Aorta (tissue), 4 donors: ENCODE results near the gene CAPN11. TPM values are rescaled to one million over a fixed set of nuclear protein-coding genes. Genes with fewer than 3 reads are reported as not detected.

Source experiments
- polyA plus RNA-seq, 2 donors: library from polyadenylated mRNA; stranded (reverse); fragments of 200-250 nt; gene quantifications; one replicate each; pipeline ENCODE4 v1.2.3, GENCODE V29; 2013
- total RNA-seq, 2 donors: library from RNA; stranded (reverse); fragmentation: NEBNext Ultra II Directional; extraction: Animal tissue kit (Norgen Biotek cat#: 25700); gene quantifications; one replicate each; pipeline ENCODE4 v1.2.1, GENCODE V29; 2021
- donor health status: healthy with polysubstance abuse.
- donor health status: Bipolar disorder and iron deficiency.
- donor health status: DM: no; HTN: no; CAD: no.
- donor health status: DM: yes; HTN: yes; CAD: no.

CAPN11 gene
- total and polyA plus RNA-seq, 4 donors = 0.46 to 2.2 (median 0.81) TPM; not detected in 1

Other genes with a start within 250 kb of the CAPN11 start
- 10 to 100 TPM; 24.6 to 24.9 TPM for gene MRPL14, start 31.4 kb upstream of the CAPN11 start, total RNA-seq
- 10 to 100 TPM; 39.0 to 40.3 TPM for gene MRPL14, start 31.4 kb upstream of the CAPN11 start, polyA plus RNA-seq
- 10 to 100 TPM; 16.0 to 23.5 TPM for gene TMEM63B, start 31.3 kb upstream of the CAPN11 start, total RNA-seq
- gene TMEM63B, start 31.3 kb upstream of the CAPN11 start, polyA plus RNA-seq = 10 to 100 TPM in 1 of 2 donors, 1 to 10 TPM in 1; 6.1 to 15.0 TPM
- 1 to 10 TPM in 1 of 2 donors, not detected in 1; 1.6 TPM for gene MYMX, start 58.1 kb downstream of the CAPN11 start, total RNA-seq
- gene MYMX, start 58.1 kb downstream of the CAPN11 start, polyA plus RNA-seq = 1 to 10 TPM in 1 of 2 donors, not detected in 1; 1.3 TPM
- 100 to 1,000 TPM; 121 to 142 TPM for gene SLC29A1, start 64.8 kb downstream of the CAPN11 start, total RNA-seq
- 100 to 1,000 TPM in 1 of 2 donors, 10 to 100 TPM in 1; 38.3 to 120 TPM for gene SLC29A1, start 64.8 kb downstream of the CAPN11 start, polyA plus RNA-seq
- 100 to 1,000 TPM; 490 to 636 TPM for gene HSP90AB1, start 88.3 kb downstream of the CAPN11 start, total RNA-seq
- 100 to 1,000 TPM; 385 to 391 TPM for gene HSP90AB1, start 88.3 kb downstream of the CAPN11 start, polyA plus RNA-seq
- 10 to 100 TPM; 23.4 to 26.0 TPM for gene SLC35B2, start 98.7 kb downstream of the CAPN11 start, total RNA-seq
- gene SLC35B2, start 98.7 kb downstream of the CAPN11 start, polyA plus RNA-seq = 10 to 100 TPM; 10.6 to 27.7 TPM
- 10 to 100 TPM in 1 of 2 donors, 1 to 10 TPM in 1; 5.4 to 10.9 TPM for gene NFKBIE, start 106.7 kb downstream of the CAPN11 start, total RNA-seq
- 1 to 10 TPM; 3.5 to 4.4 TPM for gene NFKBIE, start 106.7 kb downstream of the CAPN11 start, polyA plus RNA-seq
- not detected for gene TMEM151B, start 111.6 kb downstream of the CAPN11 start, total RNA-seq
- gene TMEM151B, start 111.6 kb downstream of the CAPN11 start, polyA plus RNA-seq = not detected
- gene AARS2, start 154.5 kb downstream of the CAPN11 start, total RNA-seq = 10 to 100 TPM in 1 of 2 donors, 1 to 10 TPM in 1; 7.0 to 11.5 TPM
- 1 to 10 TPM; 2.3 to 4.4 TPM for gene AARS2, start 154.5 kb downstream of the CAPN11 start, polyA plus RNA-seq
- not detected for gene SPATS1, start 183.8 kb downstream of the CAPN11 start, total RNA-seq
- gene SPATS1, start 183.8 kb downstream of the CAPN11 start, polyA plus RNA-seq = not detected
- 10 to 100 TPM; 17.6 to 22.6 TPM for gene CDC5L, start 228.9 kb downstream of the CAPN11 start, total RNA-seq
- 10 to 100 TPM in 1 of 2 donors, 1 to 10 TPM in 1; 7.0 to 10.2 TPM for gene CDC5L, start 228.9 kb downstream of the CAPN11 start, polyA plus RNA-seq